ENCODE data around the gene PRUNE2.

- TF ChIP-seq, protein P1, sequence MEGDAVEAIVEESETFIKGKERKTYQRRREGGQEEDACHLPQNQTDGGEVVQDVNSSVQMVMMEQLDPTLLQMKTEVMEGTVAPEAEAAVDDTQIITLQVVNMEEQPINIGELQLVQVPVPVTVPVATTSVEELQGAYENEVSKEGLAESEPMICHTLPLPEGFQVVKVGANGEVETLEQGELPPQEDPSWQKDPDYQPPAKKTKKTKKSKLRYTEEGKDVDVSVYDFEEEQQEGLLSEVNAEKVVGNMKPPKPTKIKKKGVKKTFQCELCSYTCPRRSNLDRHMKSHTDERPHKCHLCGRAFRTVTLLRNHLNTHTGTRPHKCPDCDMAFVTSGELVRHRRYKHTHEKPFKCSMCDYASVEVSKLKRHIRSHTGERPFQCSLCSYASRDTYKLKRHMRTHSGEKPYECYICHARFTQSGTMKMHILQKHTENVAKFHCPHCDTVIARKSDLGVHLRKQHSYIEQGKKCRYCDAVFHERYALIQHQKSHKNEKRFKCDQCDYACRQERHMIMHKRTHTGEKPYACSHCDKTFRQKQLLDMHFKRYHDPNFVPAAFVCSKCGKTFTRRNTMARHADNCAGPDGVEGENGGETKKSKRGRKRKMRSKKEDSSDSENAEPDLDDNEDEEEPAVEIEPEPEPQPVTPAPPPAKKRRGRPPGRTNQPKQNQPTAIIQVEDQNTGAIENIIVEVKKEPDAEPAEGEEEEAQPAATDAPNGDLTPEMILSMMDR (conservative IDR thresholded peaks at IDR 0.05; ENCODE audit: low read length), result no peak
- TF ChIP-seq EZH2phosphoT487 (IDR thresholded peaks at IDR 0.05; ENCODE audit: borderline replicate concordance, low read depth, low read length), result no peak
These were observed 162.0 kb downstream of the PRUNE2 start for GRCh38 chr9:76743931-76744330.

Measured in OCI-LY7 (cell line).